Thyroid gland (tissue), 4 donors: ENCODE measurements around the gene DDX19B. TPM values are rescaled to one million over a fixed set of nuclear protein-coding genes. Genes with fewer than 3 reads are reported as not detected.
"Not testable (repeated sequence)": the region's sequence is repeated elsewhere in the genome, so short reads cannot be mapped to it uniquely, and the experiment has no call there.

Experiments used
- DNase-seq, 2 donors: peaks; one replicate each; pipeline ENCODE4 v3.0.0-alpha.2; 2019
- H3K27ac ChIP-seq, 3 donors: fragments of 200-600 bp; sonication (generic); 1 replicate in 2 of 3; 2 replicates in 1 of 3; pipeline ENCODE4 v1.5.1; 2016 to 2019; ENCODE audit warnings: mild to moderate bottlenecking in 1 of 3, moderate library complexity in 1 of 3
- H3K27me3 ChIP-seq: fragments of 200-600 bp; sonication (generic); one replicate; pipeline ENCODE4 v1.5.1; 2019
- H3K36me3 ChIP-seq, 2 donors: fragments of 200-600 bp; sonication (generic); one replicate each; pipeline ENCODE4 v1.5.1; 2016 to 2019
- H3K4me1 ChIP-seq, 2 donors: fragments of 200-600 bp; sonication (generic); one replicate each; pipeline ENCODE4 v1.5.1; 2017 to 2019
- H3K4me3 ChIP-seq, 3 donors: fragments of 200-600 bp; sonication (generic); replicated peaks in 1 of 3; 1 replicate in 2 of 3; 2 replicates in 1 of 3; pipeline ENCODE4 v1.5.1; 2016; ENCODE audit warnings: mild to moderate bottlenecking in 1 of 3
- H3K9me3 ChIP-seq: fragments of 200-600 bp; sonication (generic); one replicate; pipeline ENCODE4 v1.5.1; 2017
- POLR2A ChIP-seq, 2 donors: fragments of 450-650 bp; IDR thresholded peaks; one replicate each; pipeline ENCODE4 v1.6.1; 2017; ENCODE audit warnings: antibody characterized with exemption in 2 of 2, mild to moderate bottlenecking in 2 of 2, moderate library complexity in 1 of 2
- WGBS, 2 donors: methylation state at CpG; one replicate each; pipeline ENCODE4 v1.1.5; 2017; 5-methylcytosine and 5-hydroxymethylcytosine counted together
- intact Hi-C: fragments of 100-400 bp; cut with DNase I; formaldehyde crosslinking; loops from one replicate; pipeline ENCODE4 v1.15.1; 2023
- total RNA-seq, 4 donors: library from RNA; depleted of rRNA; stranded (reverse); fragments of >200 nt; gene quantifications; one replicate each; pipeline ENCODE4 v1.2.3, GENCODE V29; 2016
- TF ChIP-seq, protein P1 (sequence below), 6 experiments: fragments of 200-600 bp in 3 of 6; fragments of 450-650 bp in 3 of 6; sonication (generic) in 3 of 6; IDR thresholded peaks; one replicate each; pipeline ENCODE4 v1.5.1; 2016 to 2019; ENCODE audit warnings: antibody characterized with exemption in 6 of 6, mild to moderate bottlenecking in 2 of 6, inconsistent platforms in 1 of 6, moderate library complexity in 1 of 6

The DDX19B gene
- total RNA-seq, 4 donors from 2014 or later = 35.8 to 53.6 (median 44.9) TPM

DNA sequence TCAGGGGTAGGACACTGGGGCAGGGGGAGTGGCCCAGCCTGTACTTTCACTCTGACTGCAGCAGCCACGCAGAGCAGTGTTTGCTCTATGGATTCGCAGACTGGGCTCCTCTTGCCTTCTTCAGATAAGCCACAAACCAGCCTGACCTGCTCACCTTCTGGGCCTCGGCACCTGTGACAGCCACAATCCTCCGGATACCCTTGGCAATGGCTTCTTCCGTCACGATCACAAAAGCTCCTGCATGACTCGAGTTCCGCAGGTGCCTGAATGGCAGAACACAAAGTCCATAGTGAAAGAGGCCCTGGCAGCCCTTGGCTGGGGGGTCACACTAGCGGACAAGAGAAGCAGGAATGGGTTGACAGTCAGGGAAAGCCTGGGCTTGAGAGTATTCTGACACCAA, 43.4 kb upstream of the DDX19B start:
- H3K9me3 ChIP-seq = no peaks in the 10 kb centered on the region
- H3K36me3 ChIP-seq = peaks cover 77 to 82% of the 10 kb centered on the region in 2 donors
- 92 to 94% methylated on average over 8 to 9 of the region's 9 CpGs for WGBS, 2 donors
- no peaks in the 10 kb centered on the region for H3K27me3 ChIP-seq
- H3K4me1 ChIP-seq = peaks cover 4 to 5% of the 10 kb centered on the region in 2 donors
- no peak for DNase-seq
- H3K4me3 ChIP-seq = no peak overlapping the region
- TF ChIP-seq, protein P1, sequence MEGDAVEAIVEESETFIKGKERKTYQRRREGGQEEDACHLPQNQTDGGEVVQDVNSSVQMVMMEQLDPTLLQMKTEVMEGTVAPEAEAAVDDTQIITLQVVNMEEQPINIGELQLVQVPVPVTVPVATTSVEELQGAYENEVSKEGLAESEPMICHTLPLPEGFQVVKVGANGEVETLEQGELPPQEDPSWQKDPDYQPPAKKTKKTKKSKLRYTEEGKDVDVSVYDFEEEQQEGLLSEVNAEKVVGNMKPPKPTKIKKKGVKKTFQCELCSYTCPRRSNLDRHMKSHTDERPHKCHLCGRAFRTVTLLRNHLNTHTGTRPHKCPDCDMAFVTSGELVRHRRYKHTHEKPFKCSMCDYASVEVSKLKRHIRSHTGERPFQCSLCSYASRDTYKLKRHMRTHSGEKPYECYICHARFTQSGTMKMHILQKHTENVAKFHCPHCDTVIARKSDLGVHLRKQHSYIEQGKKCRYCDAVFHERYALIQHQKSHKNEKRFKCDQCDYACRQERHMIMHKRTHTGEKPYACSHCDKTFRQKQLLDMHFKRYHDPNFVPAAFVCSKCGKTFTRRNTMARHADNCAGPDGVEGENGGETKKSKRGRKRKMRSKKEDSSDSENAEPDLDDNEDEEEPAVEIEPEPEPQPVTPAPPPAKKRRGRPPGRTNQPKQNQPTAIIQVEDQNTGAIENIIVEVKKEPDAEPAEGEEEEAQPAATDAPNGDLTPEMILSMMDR (IDR thresholded peaks at IDR 0.05) = no peak
- TF ChIP-seq POLR2A (IDR thresholded peaks at IDR 0.05) = no peak
- no peak overlapping the region for H3K27ac ChIP-seq
- intact Hi-C loops = no loop called here

DNA sequence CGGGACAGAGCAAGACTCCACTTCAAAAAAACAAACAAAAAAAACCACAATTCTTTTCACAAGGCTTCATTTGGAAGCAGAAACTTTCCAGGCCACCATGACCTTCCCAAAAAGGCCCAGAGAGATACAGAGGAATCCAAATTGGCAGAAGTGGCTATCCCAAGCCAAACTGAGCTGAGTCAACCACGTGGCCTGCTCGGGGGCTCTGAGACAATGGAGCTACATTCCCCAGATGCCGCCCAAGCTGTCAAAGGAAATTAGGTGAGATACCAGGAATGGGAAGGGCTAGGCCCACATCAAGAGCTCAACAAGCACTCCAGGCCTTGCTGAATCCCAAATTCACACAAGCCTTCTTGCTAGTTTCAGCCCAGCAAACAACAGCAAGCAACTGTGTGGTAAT, 41.6 kb upstream of the DDX19B start:
- H3K36me3 ChIP-seq = peaks cover 92 to 96% of the 10 kb centered on the region in 2 donors
- H3K4me1 ChIP-seq = no peaks in the 10 kb centered on the region
- WGBS, 2 donors = 64 to 74% methylated on average over 3 to 4 of the region's 4 CpGs
- H3K9me3 ChIP-seq = no peaks in the 10 kb centered on the region
- H3K27ac ChIP-seq = no peak overlapping the region
- H3K27me3 ChIP-seq = no peaks in the 10 kb centered on the region
- intact Hi-C loops = no loop called here
- DNase-seq = no peak
- H3K4me3 ChIP-seq = no peak overlapping the region
- no peak for TF ChIP-seq POLR2A (IDR thresholded peaks at IDR 0.05)
- TF ChIP-seq, protein P1 (IDR thresholded peaks at IDR 0.05) = no peak

DNA sequence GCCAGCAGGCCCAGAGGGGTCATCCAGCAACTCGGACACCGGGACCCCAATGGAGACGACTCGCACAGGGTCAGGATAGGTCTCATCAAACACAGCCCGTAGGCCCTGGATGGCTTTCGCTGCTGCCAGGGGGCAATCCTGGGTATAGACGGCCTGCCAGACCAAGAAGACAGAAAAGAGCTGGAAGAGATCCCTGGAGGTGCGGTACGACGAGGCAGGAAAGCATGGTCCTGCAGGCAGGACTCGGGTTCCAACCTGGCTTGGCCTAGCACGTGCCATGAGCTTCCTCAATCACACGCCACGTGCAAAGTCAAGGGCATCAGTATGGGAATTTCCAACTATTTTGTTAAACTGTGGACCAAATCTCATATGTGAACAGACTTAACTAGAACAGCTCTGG, 40.9 kb upstream of the DDX19B start:
- no peak for DNase-seq
- no peaks in the 10 kb centered on the region for H3K4me1 ChIP-seq
- no peak overlapping the region for H3K4me3 ChIP-seq
- WGBS, 2 donors = 95 to 97% methylated on average over 8 to 14 of the region's 14 CpGs
- H3K36me3 ChIP-seq = peaks cover 93 to 98% of the 10 kb centered on the region in 2 donors
- TF ChIP-seq, protein P1 (IDR thresholded peaks at IDR 0.05) = no peak
- no peak for TF ChIP-seq POLR2A (IDR thresholded peaks at IDR 0.05)
- no peak overlapping the region for H3K27ac ChIP-seq
- H3K27me3 ChIP-seq = no peaks in the 10 kb centered on the region
- intact Hi-C loops = no loop called here
- H3K9me3 ChIP-seq = no peaks in the 10 kb centered on the region

DNA sequence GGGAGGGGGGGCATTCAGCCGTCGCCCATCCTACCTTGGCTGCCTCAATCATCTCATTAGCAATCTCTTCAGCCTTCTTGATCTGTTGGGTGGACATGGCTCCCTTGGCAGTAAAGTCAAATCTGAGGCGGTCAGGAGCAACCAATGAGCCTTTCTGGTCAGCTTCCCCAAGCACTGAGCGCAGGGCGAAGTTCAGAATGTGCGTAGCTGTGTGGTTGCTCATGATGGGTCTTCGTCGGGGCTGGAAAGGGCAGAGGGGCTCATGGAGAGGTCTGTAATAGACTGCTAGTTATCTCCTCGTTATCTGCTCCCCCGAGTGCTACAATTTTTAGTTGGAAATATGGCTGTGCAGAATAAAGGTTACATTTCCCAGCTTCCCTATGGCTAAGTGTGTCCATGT, 40.0 kb upstream of the DDX19B start:
- DNase-seq = no peak
- intact Hi-C loops = no loop called here
- Histone ChIP-seq H3K27ac (no peak overlapping the region), H3K27me3 (no peaks in the 10 kb centered on the region), H3K9me3 (no peaks in the 10 kb centered on the region), H3K36me3 (peaks cover 93 to 98% of the 10 kb centered on the region in 2 donors), H3K4me3 (no peak overlapping the region), H3K4me1 (no peaks in the 10 kb centered on the region)
- TF ChIP-seq POLR2A (IDR thresholded peaks at IDR 0.05) = no peak
- TF ChIP-seq, protein P1 (IDR thresholded peaks at IDR 0.05) = no peak
- 98% methylated on average over 10 of the region's 10 CpGs for WGBS, 2 donors

DNA sequence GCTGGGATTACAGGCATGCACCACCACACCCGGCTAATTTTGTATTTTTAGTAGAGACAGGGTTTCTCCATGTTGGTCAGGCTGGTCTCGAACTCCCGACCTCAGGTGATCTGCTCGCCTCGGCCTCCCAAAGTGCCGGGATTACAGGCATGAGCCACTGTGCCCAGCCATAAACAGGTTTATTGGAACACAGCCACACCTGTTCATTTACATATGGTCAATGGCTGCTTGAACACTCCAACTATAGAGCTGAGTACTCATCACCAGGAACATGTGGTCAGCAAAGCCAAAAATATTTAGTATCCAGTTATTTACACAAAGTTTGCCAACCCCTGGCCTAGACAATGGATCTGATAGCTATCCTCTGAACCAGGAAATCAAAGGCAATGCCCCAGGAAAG, 39.1 kb upstream of the DDX19B start:
- DNase-seq, H3K4me3 ChIP-seq, intact Hi-C loops, H3K9me3 ChIP-seq, H3K27me3 ChIP-seq, H3K4me1 ChIP-seq, H3K27ac ChIP-seq: not testable (repeated sequence)
- peaks cover 93 to 98% of the 10 kb centered on the region in 2 donors for H3K36me3 ChIP-seq
- WGBS, 2 donors = 96% methylated on average over 6 of the region's 6 CpGs

DNA sequence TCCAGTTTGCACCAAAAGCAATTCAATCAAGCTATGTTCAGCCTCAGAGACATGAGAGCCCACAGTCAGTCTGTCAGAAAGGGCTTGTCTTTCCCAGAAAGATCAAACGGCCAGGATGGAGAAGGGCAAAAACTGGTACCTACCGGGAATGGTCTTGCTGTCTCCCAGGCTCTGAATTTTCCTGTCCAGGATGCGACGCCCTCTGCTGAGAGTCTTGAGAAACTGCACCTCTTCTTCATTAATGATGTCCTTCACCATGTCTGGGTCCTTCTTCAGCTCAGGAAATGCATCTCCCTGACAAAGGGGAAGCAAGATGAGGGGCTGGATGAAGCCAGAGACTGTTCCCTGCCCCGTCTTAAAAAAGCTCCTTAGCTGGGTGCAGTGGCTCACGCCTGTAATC, 31.5 kb upstream of the DDX19B start:
- Histone ChIP-seq H3K9me3 (no peaks in the 10 kb centered on the region), H3K36me3 (peaks cover 93 to 97% of the 10 kb centered on the region in 2 donors), H3K27ac (no peak overlapping the region), H3K4me1 (no peaks in the 10 kb centered on the region), H3K27me3 (no peaks in the 10 kb centered on the region), H3K4me3 (no peak overlapping the region)
- peak in 1 of 2 donors; percentile 18 for DNase-seq
- intact Hi-C loops = no loop called here
- TF ChIP-seq, protein P1 (IDR thresholded peaks at IDR 0.05) = peak in 5 of 6 experiments; percentile 14 to 47 (median 32)
- no peak for TF ChIP-seq POLR2A (IDR thresholded peaks at IDR 0.05)
- 59 to 66% methylated on average over 6 of the region's 6 CpGs for WGBS, 2 donors

DNA sequence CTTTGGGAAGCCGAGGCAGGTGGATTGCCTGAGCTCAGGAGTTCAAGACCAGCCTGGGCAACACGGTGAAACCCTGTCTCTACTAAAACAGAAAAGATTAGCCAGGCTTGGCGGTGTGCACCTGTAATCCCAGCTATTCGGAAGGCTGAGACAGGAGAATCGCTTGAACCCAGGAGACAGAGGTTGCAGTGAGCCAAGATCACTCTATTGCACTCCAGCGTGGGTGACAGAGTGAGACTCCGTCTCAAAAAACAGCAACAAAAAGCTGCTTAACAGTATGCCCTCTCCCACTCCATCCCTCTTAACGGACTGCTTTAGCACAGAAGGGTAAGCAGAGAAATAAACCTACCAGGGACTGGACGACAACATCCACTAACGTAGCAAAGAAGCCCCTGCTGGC, 31.1 kb upstream of the DDX19B start:
- WGBS, 2 donors = 92% methylated on average over 10 of the region's 10 CpGs
- H3K27ac ChIP-seq, H3K4me1 ChIP-seq, intact Hi-C loops, H3K27me3 ChIP-seq, H3K9me3 ChIP-seq, DNase-seq, H3K4me3 ChIP-seq: not testable (repeated sequence)
- peaks cover 92 to 97% of the 10 kb centered on the region in 2 donors for H3K36me3 ChIP-seq
